SK-N-MC (cell line): ENCODE results near the gene AP4E1.

Source experiments
- DNase-seq: peaks from one replicate; pipeline ENCODE4 v3.0.0-alpha.2; 2011; ENCODE audit warnings: low read depth, low spot score
- H3K27ac ChIP-seq: fragments of 200-600 bp; sonication (generic); 2 replicates; pipeline ENCODE4 v1.5.1; 2016; ENCODE audit warnings: mixed run types
- H3K36me3 ChIP-seq: fragments of 200-600 bp; sonication (generic); 2 replicates; pipeline ENCODE4 v1.6.1; 2017; ENCODE audit warnings: antibody characterized with exemption, low read length, mixed read lengths; ENCODE audit not compliant: insufficient read depth
- H3K4me3 ChIP-seq: fragments of 200-600 bp; sonication (generic); 2 replicates; pipeline ENCODE4 v1.5.1; 2016
- H3K9ac ChIP-seq: fragments of 200-600 bp; sonication (generic); 2 replicates; pipeline ENCODE4 v1.8.0; 2017; ENCODE audit warnings: mixed run types, mixed read lengths; ENCODE audit not compliant: insufficient read length
- H3K9me3 ChIP-seq: fragments of 200-600 bp; sonication (generic); 2 replicates; pipeline ENCODE4 v1.6.1; 2017; ENCODE audit warnings: low read depth, mild to moderate bottlenecking, antibody characterized with exemption, low read length, moderate library complexity, mixed read lengths
- EZH2 ChIP-seq: fragments of 200-600 bp; sonication (generic); IDR thresholded peaks from one replicate; pipeline ENCODE4 v1.6.1; 2017; ENCODE audit warnings: antibody characterized with exemption
- FOXP2 ChIP-seq: optimal IDR thresholded peaks from 2 replicates; pipeline ENCODE3; 2011; ENCODE audit warnings: mild to moderate bottlenecking, moderate library complexity; ENCODE audit not compliant: insufficient read depth; ENCODE audit errors: extremely low read length, control extremely low read depth
- POLR2AphosphoS5 ChIP-seq: IDR thresholded peaks from 2 replicates; pipeline ENCODE4 v1.6.1; 2012; ENCODE audit warnings: mild to moderate bottlenecking, low read depth, low read length, borderline replicate concordance

AP4E1 gene

DNA sequence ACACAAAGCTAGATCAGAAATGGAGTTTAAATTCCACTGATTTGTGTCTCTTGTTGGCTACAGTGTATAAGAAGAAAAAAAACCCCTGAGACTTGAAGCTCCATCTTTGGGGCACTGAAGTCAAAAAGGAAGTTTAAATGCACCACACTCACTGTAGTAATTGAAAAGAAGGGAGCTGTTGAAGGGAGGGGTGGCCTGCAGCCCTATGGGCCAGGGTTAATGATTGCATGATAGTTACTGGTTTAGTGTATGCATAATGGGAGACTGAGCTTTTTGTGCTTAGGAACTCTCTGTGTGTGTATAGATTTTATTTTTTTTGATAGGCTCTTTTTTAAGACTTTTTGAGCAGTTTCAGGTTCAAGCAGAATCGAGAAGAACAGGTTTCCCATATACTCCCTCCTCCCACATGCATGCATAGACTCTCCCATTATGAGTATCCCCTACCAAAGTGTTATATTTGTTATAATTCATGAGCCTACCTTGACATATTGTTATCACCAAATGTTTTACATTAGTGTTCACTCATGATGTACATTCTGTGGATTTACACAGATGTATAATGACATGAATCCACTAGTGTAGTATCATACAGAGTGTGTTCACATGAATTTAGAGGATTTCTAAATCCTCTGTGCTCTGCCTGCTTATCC is 98.0 kb downstream of the AP4E1 start:
- H3K9ac ChIP-seq = no peak overlapping the region
- DNase-seq = no peak
- no peaks in the 10 kb centered on the region for H3K9me3 ChIP-seq
- no peaks in the 10 kb centered on the region for H3K36me3 ChIP-seq
- H3K27ac ChIP-seq = no peak overlapping the region
- H3K4me3 ChIP-seq = no peak overlapping the region
- TF ChIP-seq POLR2AphosphoS5 = no peak
- no peak for TF ChIP-seq EZH2
- no peak for TF ChIP-seq FOXP2

DNA sequence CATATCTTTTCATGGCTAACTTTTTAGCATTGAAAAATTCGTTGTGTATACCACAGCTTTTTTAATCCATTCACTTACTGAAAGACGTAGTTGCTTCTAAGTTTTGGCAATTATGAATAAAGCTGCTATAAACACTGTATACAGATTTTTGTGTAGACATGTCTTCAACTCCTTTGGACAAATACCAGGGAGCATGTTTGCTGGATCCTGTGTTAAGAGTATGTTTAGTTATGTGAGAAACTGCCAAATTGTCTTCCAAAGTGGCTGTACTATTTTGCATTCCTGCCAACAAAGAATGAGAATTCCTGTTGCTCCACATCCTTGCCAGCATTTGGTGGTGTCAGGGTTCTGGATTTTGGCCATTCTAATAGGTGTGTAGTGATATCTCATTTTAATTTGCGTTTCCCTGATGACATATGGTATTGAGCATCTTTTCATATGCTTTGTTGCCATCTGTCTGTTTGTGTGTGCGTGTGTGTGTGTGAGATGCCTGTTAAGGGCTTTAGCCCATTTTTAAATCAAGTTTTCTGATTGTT is 98.7 kb downstream of the AP4E1 start:
- Histone ChIP-seq H3K36me3 (no peaks in the 10 kb centered on the region), H3K4me3 (no peak overlapping the region), H3K9ac (no peak overlapping the region), H3K9me3 (no peaks in the 10 kb centered on the region), H3K27ac (no peak overlapping the region)
- no peak for DNase-seq
- no peak for TF ChIP-seq EZH2
- TF ChIP-seq FOXP2 = no peak

DNA sequence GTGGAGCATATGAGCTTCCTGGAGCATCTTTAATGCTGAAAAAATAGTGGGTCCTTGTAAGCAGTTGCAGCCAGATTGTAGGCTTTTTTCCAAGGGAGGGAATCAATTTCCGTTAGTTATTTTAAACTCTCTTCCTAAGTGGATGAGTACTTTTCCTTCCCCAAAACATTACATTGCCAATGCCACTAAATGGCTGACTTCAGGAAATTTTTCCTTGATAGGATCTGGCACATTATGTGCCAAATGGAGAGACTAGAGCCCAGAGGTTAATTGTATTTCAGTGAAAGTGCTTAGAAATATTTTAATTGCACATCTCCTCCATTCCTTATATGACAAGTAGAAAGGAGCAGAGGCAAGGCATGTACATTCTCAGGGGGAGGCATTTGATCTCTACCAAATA is 102.7 kb downstream of the AP4E1 start:
- no peak for DNase-seq
- no peak for TF ChIP-seq FOXP2
- Histone ChIP-seq H3K36me3 (no peaks in the 10 kb centered on the region), H3K9me3 (no peaks in the 10 kb centered on the region), H3K9ac (no peak overlapping the region), H3K27ac (no peak overlapping the region), H3K4me3 (no peak overlapping the region)

DNA sequence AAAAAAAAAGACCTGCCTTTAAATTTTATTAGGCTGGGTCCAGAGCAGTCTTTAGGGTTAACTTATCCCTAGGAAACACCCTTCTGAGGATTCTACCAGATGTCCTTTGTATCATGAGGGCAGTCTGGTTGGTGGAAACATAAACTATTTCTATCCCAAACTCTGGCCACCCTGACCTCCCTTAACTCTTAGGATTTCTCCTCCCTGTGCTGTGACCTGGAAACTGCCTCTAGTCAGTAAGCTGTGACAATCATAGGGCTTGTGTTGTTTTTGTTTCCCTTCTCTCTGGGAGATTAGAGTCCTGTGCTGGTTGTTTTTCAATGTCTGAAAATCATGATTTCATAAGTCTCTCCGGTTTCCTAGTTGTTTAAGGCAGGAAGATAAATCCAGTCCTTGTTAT is 108.1 kb downstream of the AP4E1 start:
- no peak for DNase-seq
- Histone ChIP-seq H3K9me3 (no peaks in the 10 kb centered on the region), H3K9ac (no peak overlapping the region), H3K27ac (no peak overlapping the region), H3K4me3 (no peak overlapping the region), H3K36me3 (no peaks in the 10 kb centered on the region)
- TF ChIP-seq EZH2 = no peak
- TF ChIP-seq POLR2AphosphoS5 = no peak
- no peak for TF ChIP-seq FOXP2

GRCh38 chr15:51022206-51022605 is 113.7 kb downstream of the AP4E1 start:
- TF ChIP-seq POLR2AphosphoS5 (no peak), FOXP2 (no peak), EZH2 (no peak)
- no peak overlapping the region for H3K27ac ChIP-seq
- no peaks in the 10 kb centered on the region for H3K9me3 ChIP-seq

DNA sequence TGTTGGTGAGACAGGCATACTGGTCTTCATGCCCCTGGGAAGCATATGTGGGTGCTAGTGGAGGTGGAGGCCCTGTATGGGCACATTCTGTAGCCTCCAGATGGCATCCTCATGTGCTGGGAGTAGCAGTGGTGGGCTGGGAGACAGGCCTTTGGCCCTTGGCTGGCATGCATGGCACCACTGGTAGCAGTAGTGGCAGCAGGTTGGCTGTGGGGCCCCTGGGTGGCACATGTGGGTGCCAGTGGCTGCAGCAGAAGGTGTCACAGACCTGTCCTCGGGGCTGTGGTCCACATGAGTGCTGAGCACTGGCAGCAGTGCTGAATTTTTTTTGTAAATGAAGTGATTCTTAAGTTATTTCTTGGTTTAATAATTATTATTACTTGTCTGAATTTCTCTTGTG is 115.0 kb downstream of the AP4E1 start:
- DNase-seq = no peak
- no peaks in the 10 kb centered on the region for H3K9me3 ChIP-seq
- H3K36me3 ChIP-seq = no peaks in the 10 kb centered on the region
- H3K9ac ChIP-seq = no peak overlapping the region
- H3K27ac ChIP-seq = no peak overlapping the region
- no peak overlapping the region for H3K4me3 ChIP-seq
- no peak for TF ChIP-seq EZH2
- TF ChIP-seq FOXP2 = no peak
- no peak for TF ChIP-seq POLR2AphosphoS5

More at GRCh38 chr15:51022206-51022605, 113.7 kb downstream of the AP4E1 start:
- no peak for DNase-seq
- Histone ChIP-seq H3K36me3 (no peaks in the 10 kb centered on the region), H3K4me3 (no peak overlapping the region), H3K9ac (no peak overlapping the region)

DNA sequence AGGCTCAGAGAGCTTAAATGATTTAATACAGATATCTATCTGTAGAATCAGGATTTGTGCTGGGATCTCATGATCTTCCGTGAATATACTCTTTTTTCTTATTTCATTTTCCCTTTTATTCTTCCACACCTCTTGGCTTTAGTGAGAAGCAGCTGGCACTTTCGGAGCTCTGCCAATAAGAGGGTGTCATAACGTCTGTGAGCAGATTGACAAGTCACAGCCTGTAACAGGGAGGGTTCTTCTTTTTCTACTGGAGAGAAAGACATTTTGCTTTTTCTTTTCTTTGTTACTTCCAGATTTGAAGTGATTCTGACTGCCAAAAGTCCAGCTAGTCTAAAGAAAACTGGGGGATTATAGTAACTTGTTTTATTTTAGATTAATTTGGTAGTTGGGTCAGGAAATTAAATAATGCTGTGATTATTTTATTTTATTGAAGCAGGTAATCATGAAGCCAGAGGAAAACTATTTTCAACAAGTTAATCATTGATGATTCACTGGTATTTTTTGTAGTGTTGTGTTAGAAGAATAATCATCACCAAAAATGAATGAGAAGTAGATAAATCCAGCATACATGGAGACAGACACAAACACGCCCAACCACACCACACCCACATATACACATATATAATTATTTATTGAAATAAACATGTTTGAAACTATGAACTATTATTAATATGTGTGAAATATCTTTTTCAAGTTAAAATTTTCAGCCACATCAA is 116.4 kb downstream of the AP4E1 start:
- Histone ChIP-seq H3K4me3 (no peak overlapping the region), H3K9me3 (no peaks in the 10 kb centered on the region), H3K27ac (no peak overlapping the region), H3K9ac (no peak overlapping the region), H3K36me3 (no peaks in the 10 kb centered on the region)
- no peak for DNase-seq
- no peak for TF ChIP-seq FOXP2
- TF ChIP-seq EZH2 = no peak
- no peak for TF ChIP-seq POLR2AphosphoS5

DNA sequence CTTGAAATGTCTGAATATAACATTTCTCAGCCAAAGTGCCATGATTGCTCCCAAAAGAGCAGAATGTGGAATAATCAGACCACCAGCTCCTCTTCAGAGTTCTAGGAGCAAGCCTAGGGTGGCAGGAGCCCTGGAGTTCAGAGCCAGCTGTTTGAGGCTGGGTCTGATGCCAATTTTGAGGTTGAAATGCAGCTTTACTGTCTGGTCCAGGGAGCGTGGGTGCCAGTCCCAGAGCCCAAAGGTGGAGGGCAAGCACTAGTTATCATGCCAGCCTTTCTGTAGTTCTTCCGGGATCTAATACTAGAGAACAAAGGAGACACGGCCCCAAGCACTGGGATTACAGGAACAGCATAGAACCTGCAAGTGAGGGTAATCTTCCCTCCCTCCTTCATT is 117.0 kb downstream of the AP4E1 start:
- H3K9ac ChIP-seq = no peak overlapping the region
- TF ChIP-seq POLR2AphosphoS5 = no peak
- no peak for TF ChIP-seq FOXP2
- TF ChIP-seq EZH2 = no peak

More for the DNA sequence above, 117.0 kb downstream of the AP4E1 start:
- no peak for DNase-seq
- Histone ChIP-seq H3K9me3 (no peaks in the 10 kb centered on the region), H3K27ac (no peak overlapping the region), H3K4me3 (no peak overlapping the region), H3K36me3 (no peaks in the 10 kb centered on the region)
